Pulmonary artery endothelial cell (primary cell): Measurements from ENCODE around the gene USP49. TPM values are rescaled to one million over a fixed set of nuclear protein-coding genes. Genes with fewer than 3 reads are reported as not detected.
A peak's percentile ranks its signal among the peaks of the same experiment; 100 is the strongest.

Source experiments
- DNase-seq: peaks from one replicate; pipeline ENCODE4 v3.0.0-alpha.2; 2011; ENCODE audit warnings: low read depth, low spot score
- total RNA-seq: library from RNA; depleted of rRNA; stranded (reverse); fragments of >200 nt; gene quantifications from 2 replicates; pipeline ENCODE4 v1.2.3, GENCODE V29; 2014

Gene USP49
- total RNA-seq, 1 donor from 2014 or later, result 1.8 TPM

DNA sequence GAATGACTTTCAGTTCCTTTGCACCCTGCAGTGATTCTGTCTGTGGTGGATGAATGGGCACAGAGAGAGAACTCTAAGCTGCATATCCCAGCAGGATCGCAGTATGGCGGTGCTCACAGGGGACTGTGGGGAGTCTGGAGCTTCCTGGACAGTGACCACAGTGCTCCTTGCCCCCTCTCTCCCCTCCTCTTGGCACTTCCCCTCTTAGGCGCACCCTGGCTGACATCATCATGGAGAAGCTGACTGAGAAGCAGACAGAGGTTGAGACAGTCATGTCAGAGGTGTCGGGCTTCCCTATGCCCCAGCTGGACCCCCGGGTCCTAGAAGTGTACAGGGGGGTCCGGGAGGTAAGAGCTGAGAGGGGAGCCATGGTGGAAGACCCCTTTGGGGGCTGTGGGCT is 34.7 kb upstream of the USP49 start:
- DNase-seq, result no peak

DNA sequence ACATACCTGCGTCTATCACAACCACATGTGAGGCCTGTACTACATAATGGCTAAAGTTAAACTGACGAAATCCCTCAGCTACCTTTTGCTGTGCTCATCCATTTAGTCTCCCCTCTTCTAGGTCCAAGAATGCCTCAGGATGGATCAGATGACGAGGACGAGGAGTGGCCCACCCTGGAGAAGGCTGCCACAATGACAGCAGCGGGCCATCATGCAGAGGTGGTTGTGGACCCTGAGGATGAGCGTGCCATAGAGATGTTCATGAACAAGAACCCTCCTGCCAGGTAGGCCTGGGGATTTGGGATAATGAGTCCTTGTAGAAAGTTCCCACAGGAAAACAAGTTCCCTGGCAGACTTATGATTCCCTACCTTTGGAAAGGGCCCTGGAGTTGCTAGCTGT is 32.1 kb upstream of the USP49 start:
- DNase-seq, result no peak

DNA sequence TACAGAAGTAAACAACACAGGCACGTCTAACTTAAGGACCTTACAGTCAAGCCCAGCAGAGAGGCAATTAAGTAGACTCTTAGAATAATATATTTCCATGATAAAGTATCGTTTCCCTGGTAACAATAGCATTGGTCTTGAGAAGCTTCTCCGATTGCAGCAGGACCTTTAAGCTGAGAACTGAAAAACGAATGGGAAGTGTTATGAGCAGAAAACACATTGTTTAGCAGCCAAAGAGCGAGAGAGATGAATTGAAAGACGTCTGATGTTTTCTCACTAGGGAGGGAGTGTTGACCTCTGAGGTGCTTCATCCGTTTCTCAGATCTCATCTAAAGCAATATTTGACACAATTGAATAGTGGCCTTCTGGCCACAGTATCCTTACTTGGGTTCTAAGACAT is 27.0 kb upstream of the USP49 start:
- no peak for DNase-seq

DNA sequence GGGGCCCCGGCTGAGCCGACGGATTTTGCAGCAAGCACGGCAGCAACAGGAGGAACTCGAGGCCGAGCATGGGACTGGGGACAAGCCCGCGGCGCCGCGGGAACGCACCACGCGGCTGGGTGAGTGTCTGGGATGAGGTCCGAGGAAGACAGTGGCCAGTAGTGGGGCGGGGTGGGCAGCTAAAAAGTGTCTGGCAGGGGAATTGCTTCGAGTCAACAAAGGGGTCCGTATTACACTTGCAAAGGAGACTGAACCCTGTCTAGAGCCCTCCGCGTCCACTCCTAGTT is 26.5 kb upstream of the USP49 start:
- DNase-seq, result no peak

DNA sequence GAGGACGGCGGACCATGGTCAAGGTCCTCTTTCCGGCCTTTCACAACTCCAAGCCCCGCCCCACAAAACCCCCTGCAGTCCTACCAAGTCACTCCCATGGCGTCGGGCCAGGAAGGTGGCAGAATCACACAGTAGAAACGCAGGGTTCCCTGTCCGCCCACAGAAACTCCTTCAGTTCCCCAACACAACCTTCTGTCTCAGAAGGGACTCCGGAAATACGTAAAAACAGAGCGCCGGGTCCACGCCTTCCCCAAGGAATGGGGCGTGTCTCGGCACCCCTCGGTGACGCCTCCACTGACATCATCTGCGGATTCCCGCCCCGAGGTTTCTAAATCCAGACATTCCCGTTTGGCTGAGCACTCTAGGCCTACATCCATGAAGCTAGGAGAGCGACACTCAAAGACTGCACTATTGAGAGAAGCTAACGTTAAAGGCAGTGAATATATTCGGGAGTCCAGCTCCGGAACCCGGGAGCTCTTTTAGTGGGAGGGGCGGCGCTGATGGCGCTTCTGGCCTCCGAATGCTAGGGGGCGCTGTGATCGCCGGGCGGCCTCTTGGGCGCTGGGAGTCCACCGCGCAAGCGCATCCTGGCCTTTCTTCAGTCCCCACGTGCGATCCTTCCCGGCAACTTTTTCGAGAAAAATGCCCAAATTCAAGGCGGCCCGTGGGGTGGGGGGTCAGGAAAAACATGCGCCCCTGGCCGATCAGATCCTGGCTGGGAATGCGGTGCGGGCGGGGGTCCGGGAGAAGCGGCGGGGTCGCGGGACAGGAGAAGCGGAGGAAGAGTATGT is 25.9 kb upstream of the USP49 start, which contains the start of the genes BYSL and MED20:
Gene BYSL (plus strand): TSS at position 579 of the 791 bp plus-strand sequence. CDS start 64 bp downstream, at position 643.
Gene MED20 (minus strand): TSS at position 219 of the 791 bp plus-strand sequence. CDS start 121 bp downstream, at position 98.
- DNase-seq, result peak; percentile 85

DNA sequence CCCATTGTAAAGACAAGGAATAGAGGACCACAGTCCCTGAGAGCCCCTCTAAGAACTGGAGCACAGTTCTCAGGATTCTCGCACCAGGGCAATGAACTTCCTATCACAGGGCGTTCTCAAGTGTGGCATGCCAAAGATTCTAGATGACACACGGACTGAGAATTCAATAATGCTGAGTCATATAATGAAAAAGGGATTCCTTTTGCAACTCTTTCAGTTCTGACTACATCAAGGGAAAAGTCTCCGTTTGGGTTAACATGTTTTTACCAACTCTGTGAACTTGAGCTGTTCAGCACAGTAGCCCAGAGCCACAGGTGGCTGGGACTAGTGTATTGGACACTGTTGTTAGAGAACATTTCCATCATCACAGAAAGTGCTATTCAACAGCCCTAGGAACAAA is 22.4 kb upstream of the USP49 start:
- DNase-seq, result peak; percentile 73

DNA sequence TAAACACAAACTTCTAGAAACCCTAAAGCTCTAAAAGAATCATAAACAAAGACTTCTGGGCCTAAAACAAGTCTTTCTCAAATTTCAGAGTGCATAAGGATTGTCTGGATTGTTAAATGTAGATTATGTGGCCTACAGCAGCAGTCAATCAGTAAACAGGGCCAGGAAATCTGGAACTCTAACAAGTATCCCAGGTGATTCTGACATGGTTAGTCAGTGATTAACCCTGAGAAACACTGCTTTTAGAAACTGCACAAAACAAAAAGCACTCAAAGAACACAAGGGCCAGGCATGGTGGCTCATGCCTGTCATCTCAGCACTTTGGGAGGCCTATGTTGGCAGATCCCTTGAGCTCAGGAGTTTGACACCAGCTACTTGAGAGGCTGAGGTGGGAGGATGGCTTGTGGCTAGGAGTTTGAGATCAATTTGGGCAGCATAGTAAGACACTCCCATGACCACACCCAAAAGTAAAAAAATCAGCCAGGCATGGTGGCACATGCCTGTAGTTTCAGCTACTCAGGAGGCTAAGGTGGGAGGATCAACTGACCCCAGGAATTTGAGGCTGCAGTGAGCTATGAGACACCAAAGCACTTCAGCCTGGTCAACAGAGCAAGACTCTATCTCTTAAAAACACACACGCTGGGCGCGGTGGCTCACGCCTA is 19.8 kb upstream of the USP49 start:
- DNase-seq, result no peak

DNA sequence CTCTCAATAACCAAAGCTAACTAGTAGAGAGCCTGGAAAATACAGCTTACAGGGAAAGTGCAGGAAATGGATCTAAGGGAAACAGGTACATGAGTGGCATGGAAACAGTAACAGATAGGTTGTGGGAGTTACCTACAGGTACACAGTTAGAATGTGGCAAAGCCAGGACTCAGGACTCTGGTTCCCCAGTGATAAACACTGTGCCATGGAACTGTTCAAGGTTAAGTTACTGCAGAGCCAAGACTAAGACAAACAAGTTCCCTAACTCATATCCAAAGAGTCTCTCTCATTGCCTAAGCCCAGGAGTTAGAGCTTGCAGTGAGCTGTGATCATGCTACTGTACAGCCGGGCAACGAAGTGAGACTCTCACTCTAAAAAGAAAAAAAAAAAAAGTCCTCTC is 19.2 kb upstream of the USP49 start:
- DNase-seq, result no peak

DNA sequence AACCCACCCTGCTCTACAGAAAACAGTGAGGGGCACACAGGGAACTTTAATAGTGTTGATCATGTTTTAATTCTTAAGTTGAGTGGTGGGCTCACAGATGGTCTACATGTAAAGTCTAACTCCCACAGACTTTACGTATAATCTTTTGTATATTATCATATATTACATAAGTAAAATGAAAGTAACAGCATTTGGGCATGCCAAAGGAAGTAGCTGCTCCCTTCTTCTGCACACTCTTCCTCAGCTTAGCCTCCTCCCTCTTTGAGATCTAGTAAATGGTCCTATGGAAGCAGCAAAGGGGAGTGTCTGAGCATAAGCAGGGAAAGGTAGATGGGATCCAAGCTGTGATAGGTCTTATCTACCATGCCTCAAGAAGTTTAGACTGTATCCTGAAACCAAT is 14.6 kb upstream of the USP49 start:
- no peak for DNase-seq

DNA sequence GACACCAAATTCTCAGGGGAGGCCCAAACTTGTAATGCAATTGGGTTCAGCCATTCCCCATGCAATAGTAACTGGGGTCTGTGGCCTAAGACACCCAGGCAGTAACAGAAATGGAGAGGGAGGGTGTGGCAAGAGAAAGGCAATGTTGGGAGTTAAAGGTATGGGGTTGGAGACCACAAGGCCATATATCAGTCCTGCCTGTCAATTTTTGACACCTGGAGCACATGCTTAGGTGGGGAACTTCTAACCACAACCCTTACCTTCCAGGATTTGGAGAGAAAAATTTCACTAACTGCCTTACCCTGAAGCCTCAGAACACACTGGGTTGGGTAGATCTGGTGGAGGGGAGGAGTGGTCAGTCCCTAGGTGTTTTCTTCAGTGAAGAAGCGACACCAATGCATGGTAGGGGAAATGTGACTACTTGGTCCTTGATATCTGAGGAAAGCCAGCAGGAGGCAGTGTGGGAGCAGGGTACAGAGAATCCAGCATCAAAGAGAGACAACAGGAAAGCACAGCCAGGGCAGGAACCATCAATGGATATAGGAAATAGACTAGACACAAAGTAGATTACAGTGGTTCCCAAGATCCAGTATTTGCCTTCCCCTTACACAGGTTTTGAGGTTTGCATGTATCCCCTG is 6.8 kb upstream of the USP49 start:
- no peak for DNase-seq

DNA sequence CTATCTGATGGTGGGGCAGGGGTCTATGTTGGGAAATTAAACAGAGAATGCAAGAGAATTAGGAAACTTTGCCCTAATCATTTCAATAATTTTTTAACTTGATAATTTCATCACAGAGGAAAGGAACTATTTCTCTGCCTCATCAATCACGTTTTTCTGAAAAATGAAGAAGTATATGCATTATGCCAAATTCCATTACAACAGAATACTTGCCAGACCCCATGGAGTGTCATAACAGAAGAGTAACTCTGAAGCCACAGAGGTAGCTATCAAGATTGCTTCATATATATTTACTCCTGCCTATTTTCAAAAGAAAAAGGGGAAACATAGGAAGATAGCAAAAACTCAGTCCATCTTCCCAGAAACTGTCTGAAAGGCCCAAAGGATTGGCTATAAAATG is 5.7 kb upstream of the USP49 start:
- no peak for DNase-seq

DNA sequence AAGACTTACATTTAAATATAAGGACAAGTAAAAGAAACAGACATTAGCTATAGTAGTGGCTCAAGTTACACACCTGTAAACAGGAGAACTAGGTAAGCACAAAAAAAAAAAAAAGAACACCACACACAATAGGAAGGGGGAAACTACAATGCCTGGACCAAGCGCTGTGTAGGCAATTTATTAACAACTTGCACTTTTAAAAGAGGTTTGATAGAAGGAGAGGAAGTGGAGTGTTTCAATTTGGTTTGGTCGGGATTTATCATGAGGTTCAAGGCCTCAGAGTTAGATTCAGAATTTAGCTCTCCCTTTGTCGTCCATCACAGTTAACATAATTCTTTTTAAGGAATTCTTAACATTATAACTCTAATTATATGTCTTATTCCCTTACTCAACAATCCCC is 1.1 kb upstream of the USP49 start:
- no peak for DNase-seq

DNA sequence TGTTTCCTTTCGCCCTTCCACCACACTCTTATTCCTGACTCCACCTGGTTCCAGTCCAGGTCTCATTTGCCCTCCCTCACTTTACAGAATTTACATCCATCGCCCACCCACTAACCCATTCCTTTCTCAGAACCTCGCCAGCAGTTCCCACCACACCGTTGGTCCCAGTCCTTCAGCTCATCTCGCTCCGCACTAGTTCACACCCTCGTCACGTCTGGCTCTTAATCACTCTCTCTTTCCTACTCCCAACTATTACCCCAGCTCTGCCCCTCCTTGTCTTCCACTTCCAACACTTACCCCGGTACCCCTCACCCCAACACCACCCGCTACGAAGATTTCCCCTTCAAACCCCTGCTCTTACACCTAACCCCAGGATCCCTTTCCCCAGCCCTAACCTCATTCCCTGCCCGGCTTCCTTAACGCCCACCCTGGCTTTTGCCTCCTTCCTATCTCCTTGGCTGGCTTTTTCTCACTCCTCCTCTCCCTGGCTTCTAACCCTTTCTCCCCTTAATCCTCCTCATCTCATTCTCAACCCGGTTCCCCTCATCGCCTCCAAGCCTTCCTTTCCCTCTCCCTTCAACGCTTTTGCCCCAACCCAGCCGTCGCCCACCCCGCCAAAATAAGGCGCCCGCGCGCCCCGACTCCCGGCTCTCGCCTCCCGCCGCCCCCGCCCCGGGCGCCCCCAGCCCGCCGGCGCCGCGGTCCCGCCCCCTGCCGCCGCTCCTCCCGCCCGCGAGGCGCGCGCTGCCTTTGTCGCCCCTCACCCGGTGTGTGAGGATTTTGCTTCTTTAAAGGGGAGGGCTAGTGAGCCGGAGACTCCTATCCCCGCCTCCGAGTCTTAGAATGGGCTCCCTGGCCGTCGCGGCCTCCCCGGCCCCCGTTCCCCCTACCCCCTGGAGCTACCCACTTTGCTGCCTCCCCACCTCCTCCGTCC is 542 bp downstream of the USP49 start:
- DNase-seq, result no peak

DNA sequence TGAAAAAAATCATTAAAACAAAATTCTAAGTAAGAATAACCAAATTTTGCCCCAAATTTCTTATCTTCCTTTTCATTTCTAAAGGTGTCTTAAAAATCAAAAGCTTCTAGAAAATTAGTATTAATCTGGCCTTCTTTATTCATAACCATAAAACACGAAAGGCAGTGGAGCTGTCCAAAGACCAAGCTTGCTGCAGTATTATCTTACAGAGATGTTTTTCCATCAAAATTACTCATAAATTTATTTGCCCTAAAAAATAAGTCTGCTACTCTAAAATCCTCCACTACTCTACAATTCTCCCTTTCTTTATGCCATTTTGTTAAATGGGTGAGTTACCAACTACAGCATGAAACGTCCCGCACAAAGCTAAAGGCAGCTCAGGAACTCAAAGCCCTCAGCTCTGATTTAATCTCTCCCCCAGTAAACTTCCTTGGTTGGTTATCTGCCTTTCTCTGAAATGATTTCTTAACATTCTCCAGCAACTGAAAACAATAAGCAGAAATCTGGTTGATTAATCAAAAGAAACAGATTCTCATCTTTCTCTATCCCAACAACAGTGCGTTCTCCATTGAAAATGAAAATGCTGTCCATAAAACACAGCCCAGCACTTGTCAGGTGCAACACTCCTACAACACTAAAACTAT is 2.1 kb downstream of the USP49 start:
- DNase-seq, result no peak

DNA sequence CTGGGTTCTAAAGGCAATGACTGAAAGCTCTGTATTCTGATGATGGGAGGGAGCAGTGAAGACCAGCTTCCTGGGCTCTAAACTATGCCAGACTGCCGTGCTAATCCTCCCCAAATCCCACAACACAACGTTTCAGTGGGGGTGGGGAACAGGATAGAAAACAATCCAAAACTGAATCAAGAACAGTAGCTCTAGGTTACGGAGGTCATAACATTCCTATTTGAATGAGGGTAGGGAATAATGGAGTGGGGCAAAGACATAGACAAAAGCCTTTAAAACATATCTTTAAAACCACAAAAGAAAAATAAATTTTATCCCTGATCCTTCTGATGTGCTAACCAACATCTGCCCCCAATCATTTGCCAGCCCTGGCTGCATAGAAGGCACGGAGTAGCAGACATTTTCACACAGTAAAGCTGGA is 7.8 kb downstream of the USP49 start:
- DNase-seq, result no peak

DNA sequence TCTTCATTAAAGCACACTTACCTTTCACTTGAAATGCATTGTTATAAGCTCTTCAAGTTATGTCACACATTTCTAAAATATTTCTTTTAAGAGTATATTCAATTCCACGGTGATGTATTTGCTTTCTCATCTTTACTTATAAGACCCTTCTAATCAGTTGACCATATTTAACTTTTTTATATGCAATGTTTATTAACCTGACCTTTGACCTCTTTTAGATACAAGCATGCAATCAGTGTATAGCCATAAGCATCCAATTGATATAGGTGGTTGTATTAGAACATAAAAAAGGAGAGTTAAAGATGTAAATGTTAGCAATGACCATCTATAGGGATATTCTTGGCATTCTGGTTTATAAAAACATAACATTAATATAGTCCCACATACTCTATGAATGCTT is 9.2 kb downstream of the USP49 start:
- DNase-seq, result no peak

DNA sequence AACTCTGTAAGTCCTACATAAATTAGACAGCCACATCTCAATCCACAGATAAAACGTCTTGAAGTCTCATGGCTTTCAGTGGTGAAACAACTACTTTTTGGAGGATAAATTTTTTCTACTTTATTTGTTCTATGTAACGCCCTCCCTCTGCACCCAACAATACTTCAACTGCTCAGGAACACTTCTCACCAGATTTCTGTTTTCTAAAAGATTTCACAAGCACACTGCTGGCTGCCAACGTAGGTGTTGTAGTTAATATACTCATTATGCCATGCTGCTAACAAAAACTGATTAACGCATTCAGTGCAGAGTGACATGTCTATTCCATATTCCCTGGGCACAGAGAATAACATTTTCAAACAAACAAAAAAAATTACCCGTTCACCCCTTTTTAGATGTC is 10.2 kb downstream of the USP49 start:
- DNase-seq, result no peak

DNA sequence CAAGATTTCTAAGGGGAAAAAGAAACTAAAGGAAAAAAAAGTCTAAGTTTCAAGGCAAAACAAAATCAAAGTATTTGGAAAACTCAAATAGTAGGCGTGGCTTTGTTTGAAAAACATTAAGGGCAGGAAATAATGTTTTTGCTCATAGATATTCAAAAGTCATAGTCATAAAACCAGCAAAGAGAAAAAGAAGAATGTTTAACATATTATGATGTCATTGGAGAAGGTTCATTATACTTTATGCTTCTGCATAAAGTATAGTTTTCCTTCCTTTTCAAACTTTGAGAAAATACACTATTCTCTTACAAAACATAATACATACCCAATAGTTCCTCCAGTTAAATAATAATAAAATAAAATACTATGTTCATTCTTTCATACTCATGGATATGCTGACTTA is 13.7 kb downstream of the USP49 start:
- no peak for DNase-seq

DNA sequence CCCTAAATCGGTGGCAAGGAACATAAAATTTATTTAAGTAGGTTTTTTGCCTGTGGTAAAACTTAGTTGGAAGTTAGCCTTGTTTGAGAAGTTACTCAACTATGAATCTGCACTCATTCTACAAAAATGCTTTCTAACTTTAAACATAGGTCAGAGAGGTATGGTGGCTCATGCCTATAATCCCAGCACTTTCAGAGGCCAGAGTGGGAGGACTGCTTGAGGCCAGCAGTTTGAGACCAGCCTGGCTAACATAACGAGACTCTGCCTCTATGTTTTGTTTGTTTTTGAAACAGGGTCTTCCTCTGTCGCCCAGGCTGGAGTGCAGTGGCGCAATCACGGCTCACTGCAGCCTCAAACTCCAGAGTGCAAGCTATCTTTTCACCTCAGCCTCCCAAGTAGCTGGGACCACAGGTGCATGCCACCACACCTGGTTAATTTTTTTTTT is 16.2 kb downstream of the USP49 start:
- DNase-seq, result no peak

DNA sequence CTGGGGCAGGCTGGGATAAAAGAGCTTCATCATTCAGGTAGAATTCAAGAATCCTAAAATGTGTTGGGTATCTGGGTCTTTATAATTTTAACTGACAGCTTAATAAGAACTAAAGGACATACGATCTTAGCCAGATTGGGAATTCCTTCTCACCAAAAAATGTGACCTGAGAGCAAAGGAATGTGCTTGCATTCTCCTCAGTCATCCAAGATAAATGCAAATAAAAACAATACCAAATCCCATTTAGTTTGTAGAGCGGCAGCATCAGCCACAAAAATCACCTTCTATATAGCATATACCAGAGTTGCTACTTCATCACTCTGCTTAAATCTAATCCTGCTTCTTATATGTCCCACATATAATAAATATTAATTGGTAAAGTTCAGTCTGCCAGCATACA is 16.9 kb downstream of the USP49 start:
- DNase-seq, result no peak

DNA sequence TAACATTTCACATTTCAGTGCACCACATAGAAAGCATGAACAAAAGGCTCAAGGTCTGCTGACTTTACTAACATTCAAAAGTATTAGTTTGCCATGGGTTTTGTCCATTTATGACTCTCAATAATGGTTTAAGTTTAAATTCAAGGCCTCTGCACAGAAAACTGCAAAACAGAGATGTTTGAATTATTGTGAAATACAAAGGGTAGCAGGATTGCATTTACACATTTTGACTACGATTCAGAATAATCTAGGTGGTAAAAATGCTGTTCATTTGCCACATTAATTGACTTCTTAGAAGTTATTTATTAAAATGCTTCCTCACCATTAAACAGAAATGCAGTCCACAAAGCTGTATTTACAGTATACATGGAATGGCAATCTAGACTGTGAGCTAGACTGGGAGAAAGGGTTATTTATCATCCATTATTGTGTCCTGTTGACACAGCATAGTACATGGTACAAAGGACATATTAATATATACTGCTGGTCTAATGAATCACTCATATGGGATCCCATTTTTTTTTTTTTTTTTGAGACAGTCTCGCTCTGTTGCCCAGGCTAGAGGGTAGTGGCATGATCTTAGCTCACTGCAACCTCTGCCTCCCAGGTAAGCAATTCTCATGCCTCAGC is 18.0 kb downstream of the USP49 start:
- DNase-seq, result no peak
